Mucosa of gallbladder (tissue), 1 donor: ENCODE results near the gene MYADML2. TPM values are rescaled to one million over a fixed set of nuclear protein-coding genes. Genes with fewer than 3 reads are reported as not detected.

ENCODE experiments used
- DNase-seq: peaks from one replicate; pipeline ENCODE4 v3.0.0-alpha.2; 2020; ENCODE audit warnings: low spot score
- total RNA-seq: library from RNA; stranded (reverse); gene quantifications from one replicate; pipeline ENCODE4 v1.2.1, GENCODE V29; 2021
- donor health status: DM: no; HTN: no; CAD: no.

MYADML2 gene
- total RNA-seq, 1 donor from 2014 or later, result not detected

- no peak for DNase-seq
These were observed 34.4 kb downstream of the MYADML2 start for GRCh38 chr17:81912441-81913309.

GRCh38 chr17:81911969-81912368 lies 35.1 kb downstream of the MYADML2 start:
- DNase-seq, result no peak

- peak; percentile 93 for DNase-seq
These were observed 35.6 kb downstream of the MYADML2 start, which contains the start of gene PCYT2 for GRCh38 chr17:81911277-81911961. Gene PCYT2, minus strand, starts transcription at chr17:81911399. Its CDS starts 44 bp downstream, at chr17:81911355.

GRCh38 chr17:81910840-81911276 lies 36.2 kb downstream of the MYADML2 start:
- DNase-seq, result no peak

DNA sequence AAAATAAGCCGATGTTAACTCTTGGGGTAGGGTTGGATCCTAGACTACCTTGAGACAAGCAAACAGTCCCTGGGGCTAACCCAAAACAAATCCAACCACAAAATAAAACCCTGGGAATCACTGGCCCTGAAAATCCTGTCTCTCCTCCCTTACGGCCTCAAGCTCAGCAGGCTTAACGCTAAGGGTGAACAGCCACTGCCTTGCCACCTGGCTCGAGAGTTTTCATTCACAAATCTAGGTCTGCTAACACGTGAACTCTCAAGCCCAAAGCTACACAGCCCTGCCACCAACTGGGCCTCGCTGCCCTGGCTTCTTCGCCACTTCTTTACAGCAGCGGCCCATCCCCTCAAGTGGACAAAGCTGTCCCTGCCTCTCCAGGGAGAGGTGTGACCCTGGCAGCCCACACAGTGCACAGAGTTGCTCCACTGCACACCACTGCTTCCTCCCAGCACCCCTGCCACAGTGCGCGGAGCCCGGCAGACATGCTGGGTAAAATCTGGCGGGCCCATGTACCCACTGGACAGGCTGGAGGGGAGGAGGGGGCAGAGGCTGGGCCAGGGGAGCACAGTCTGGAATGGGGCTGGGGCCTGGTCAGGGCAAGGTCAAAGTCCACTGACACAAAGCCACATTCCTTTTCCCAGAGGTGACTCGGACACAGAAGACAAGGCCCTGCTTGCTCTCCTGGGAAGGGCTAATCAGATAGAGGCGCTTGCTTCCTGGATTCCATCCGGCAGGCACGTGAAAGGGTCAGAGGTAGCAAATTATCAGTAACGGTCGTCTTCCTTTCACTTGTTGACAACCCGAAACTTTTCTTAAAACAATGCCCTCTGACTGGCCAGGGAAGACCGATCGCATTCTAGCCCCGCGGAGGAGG lies 36.8 kb downstream of the MYADML2 start:
- DNase-seq, result peak; percentile 57

DNA sequence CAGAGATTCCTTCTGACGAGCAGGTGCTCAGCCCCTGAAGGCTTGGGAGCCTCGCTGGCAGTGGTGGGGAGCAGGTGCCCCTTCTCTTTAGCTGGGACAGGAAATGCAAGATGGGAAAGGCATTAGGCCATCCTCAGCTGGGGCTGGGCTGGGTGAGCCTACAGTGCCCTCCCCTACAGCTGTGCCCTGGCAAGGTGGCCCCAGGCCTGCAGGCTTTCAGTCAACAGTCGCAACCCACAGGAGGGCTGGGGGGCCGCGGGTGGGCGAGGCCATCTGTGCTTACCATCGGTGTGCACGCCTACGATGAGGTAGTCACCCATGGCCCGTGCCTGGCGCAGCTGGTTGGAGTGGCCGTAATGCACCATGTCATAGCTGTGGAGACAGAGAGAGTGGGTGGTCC lies 37.8 kb downstream of the MYADML2 start:
- DNase-seq, result no peak

GRCh38 chr17:81908793-81909192 lies 38.2 kb downstream of the MYADML2 start:
- no peak for DNase-seq

- DNase-seq, result no peak
These were observed 39.6 kb downstream of the MYADML2 start for GRCh38 chr17:81907219-81908145.

- no peak for DNase-seq
These were observed 40.4 kb downstream of the MYADML2 start for GRCh38 chr17:81906476-81907218.

GRCh38 chr17:81905993-81906392 lies 41.0 kb downstream of the MYADML2 start:
- DNase-seq, result no peak

- no peak for DNase-seq
These were observed 41.6 kb downstream of the MYADML2 start for GRCh38 chr17:81905424-81905875.

DNA sequence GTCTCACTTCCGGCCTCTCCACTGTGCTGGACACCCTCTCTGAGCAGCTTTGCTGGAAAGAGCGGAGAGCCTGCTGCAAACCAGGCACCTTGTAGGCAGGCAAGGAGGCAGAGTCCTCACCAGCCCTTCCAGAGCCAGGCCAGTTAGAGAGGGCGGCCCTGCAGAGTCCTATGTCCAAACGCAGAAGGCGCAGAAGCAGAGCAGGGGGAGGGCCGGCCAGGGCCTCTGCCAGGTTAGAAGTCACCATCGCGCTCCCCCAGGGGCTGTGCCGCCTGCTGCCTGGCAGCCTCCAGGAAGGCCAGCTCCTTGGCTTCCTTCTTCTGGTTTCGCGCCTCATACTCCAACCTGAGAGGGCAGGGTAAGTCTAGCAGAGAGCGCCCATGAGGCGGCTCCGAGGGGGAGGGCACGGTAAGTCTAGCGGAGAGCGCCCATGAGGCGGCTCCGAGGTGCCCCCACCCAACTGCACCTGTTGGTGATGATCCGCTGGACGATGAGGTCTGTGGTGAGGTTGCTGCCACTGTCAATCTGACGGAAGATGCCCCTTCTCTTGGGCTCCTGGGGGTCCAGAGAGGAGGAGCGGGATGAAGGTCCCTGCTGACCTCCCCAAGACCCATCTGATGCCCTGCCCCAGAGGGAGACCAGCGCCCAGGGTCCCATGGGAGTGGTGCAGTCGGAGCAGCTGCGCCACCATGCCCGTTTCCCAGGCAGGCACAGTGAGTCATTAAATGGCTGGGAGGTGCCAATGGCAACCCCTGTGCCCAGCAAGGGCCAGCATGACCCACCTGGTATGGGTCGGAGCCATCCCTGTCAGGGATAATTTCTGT lies 42.2 kb downstream of the MYADML2 start:
- DNase-seq, result no peak

GRCh38 chr17:81903896-81904599 lies 43.0 kb downstream of the MYADML2 start:
- DNase-seq, result no peak

DNA sequence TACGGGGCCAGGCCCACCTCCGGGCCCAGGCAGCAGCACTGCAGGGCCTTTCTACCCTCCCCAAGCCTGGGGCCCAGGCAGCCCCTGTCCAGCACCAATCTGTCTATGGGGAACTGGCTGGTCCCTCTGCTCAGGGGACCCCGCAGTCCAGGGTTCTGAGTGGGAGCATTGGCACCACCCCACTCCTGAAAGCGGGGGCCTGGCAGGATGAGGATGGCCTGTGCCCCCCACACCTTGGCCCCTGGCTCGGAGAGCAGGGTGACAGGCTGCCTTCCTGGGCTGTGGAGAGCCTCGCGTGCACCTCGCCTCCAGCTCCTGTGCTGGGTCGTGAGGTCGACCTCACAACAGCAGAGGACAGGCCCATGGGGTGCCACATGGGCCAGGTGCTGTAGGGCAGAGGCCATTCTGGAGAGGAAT lies 43.6 kb downstream of the MYADML2 start:
- no peak for DNase-seq

GRCh38 chr17:81902653-81903414 lies 44.2 kb downstream of the MYADML2 start:
- DNase-seq, result no peak

DNA sequence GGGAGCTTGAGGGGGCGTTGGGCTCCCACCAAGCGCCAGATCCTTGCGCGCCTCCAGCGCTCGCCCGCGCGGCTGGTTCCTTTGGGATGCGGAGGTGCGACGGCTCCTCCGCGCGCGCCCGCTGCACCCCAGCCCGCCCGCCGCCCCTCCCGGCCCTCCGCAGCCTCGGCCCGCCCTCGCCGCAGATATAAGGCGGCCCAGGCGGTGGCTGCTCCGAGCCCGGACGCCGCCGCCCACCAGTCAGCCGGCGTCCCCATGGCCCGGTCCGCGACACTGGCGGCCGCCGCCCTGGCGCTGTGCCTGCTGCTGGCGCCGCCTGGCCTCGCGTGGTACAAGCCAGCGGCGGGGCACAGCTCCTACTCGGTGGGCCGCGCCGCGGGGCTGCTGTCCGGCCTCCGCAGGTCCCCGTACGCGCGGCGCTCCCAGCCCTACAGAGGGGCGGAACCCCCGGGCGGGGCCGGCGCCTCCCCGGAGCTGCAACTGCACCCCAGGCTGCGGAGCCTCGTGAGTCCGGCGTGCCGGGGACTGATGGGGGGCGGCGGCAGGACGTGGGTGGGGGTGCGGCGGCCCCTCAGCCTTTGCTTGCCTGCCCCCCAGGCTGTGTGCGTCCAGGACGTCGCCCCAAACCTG lies 44.9 kb downstream of the MYADML2 start, which contains the start of gene NPB:
Gene NPB, plus strand, starts transcription at position 216 of the 630 bp plus-strand sequence. Its CDS starts 40 bp downstream, at position 256.
- no peak for DNase-seq
